ENCODE measurements around the gene LYVE1.

Gene LYVE1

DNA sequence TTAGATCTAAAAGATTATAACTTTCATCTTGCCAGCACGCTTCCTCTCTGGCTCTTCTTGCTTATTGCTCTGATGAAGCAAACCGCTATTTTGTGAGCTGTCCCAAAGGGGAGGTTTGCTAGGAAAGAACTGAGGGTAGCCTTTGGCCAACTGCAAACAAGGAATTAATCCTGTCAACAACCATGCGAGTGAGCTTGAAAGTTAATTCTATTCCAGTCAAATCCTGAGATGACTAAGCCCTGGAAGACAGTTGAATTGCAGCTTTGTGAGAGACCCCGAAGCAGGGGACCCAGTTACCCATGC lies 17.2 kb downstream of the LYVE1 start:
- H3K4me2 ChIP-seq (ENCODE audit: low read length), result no peak overlapping the region
- no peak overlapping the region for H2BK120ac ChIP-seq (ENCODE audit: low read depth, low read length)
- no peak overlapping the region for H3K18ac ChIP-seq (ENCODE audit: low read length)
- no peak overlapping the region for H3K56ac ChIP-seq (ENCODE audit: low read length)
- no peak overlapping the region for H3K27ac ChIP-seq (ENCODE audit: low read depth, low read length)
- H3K27me3 ChIP-seq (ENCODE audit: insufficient read depth, low read length, poor library complexity), result no peaks in the 10 kb centered on the region
- H3K4me1 ChIP-seq (ENCODE audit: control insufficient read depth, low read depth, low read length), result no peaks in the 10 kb centered on the region
- no peaks in the 10 kb centered on the region for H3K79me1 ChIP-seq (ENCODE audit: low read length)
- H3K23ac ChIP-seq (ENCODE audit: low read length), result no peak overlapping the region
- H3K4me3 ChIP-seq (ENCODE audit: low read length), result no peak overlapping the region
- H2BK15ac ChIP-seq (replicated peaks; ENCODE audit: low read depth), result no peak overlapping the region
- no peaks in the 10 kb centered on the region for H3K36me3 ChIP-seq (ENCODE audit: control insufficient read depth, insufficient read depth, low read length)
- H2AK5ac ChIP-seq (ENCODE audit: low read length), result no peak overlapping the region
- H2BK5ac ChIP-seq (ENCODE audit: low read length), result no peak overlapping the region
- H4K5ac ChIP-seq (ENCODE audit: low read length), result no peak overlapping the region
- H4K8ac ChIP-seq (ENCODE audit: low read depth, low read length), result no peak overlapping the region
- no CpG with 5 or more reads among the region's 4 CpGs for WGBS (ENCODE audit: extremely low coverage, insufficient coverage, low lambda C conversion rate)
- H3K79me2 ChIP-seq (ENCODE audit: control insufficient read depth, insufficient read depth, low read length), result no peaks in the 10 kb centered on the region
- DNase-seq, result no peak
- no peak overlapping the region for H3K4ac ChIP-seq (ENCODE audit: low read depth, low read length)
- no peak overlapping the region for H3K9ac ChIP-seq (ENCODE audit: low read length)

DNA sequence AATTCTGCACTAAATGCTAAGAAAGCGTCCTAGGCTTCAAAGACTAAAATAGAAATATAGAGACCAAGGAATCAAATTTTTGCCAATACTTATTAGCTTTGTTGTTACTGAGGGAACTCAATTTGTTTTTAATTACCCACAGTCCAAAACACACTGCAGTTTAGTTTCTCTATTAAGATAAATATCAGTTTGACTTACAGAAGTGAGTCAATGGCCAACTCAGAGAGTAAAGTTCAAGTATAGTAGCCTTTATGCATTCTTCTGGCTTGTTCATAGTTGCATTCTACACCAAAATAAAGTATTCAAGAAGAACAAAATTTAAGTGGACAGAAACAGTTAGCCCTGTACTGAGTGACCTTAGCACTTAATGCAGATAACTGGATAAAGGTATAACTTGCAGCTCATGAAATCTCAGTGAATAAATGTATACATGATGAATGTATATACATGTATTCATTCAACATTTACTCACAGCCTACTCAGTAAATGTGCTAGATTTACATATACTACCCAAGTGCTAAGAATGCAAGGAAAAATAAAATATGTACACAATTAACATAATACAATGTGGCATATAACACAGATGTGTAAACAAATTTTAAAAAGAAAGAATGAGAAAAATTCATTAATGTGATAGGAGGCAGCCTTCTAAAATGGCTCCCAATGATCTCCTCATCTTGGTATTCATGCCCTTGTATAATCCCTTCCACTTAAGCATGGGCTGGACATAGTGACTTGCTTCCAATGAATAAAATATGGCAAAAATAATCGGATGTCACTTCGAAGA lies 17.8 kb downstream of the LYVE1 start:
- Histone ChIP-seq H3K79me2 (ENCODE audit: control insufficient read depth, insufficient read depth, low read length) (no peaks in the 10 kb centered on the region), H3K79me1 (ENCODE audit: low read length) (no peaks in the 10 kb centered on the region), H3K56ac (ENCODE audit: low read length) (no peak overlapping the region), H4K5ac (ENCODE audit: low read length) (no peak overlapping the region), H3K9ac (ENCODE audit: low read length) (no peak overlapping the region), H2BK120ac (ENCODE audit: low read depth, low read length) (no peak overlapping the region), H2AK5ac (ENCODE audit: low read length) (no peak overlapping the region), H3K4me3 (ENCODE audit: low read length) (no peak overlapping the region), H3K27me3 (ENCODE audit: insufficient read depth, low read length, poor library complexity) (no peaks in the 10 kb centered on the region), H3K36me3 (ENCODE audit: control insufficient read depth, insufficient read depth, low read length) (no peaks in the 10 kb centered on the region), H3K4me2 (ENCODE audit: low read length) (no peak overlapping the region), H2BK15ac (replicated peaks; ENCODE audit: low read depth) (no peak overlapping the region), H2BK5ac (ENCODE audit: low read length) (no peak overlapping the region), H3K4me1 (ENCODE audit: control insufficient read depth, low read depth, low read length) (no peaks in the 10 kb centered on the region), H3K23ac (ENCODE audit: low read length) (no peak overlapping the region), H3K18ac (ENCODE audit: low read length) (no peak overlapping the region), H4K8ac (ENCODE audit: low read depth, low read length) (no peak overlapping the region), H3K4ac (ENCODE audit: low read depth, low read length) (no peak overlapping the region), H3K27ac (ENCODE audit: low read depth, low read length) (no peak overlapping the region)
- WGBS (ENCODE audit: extremely low coverage, insufficient coverage, low lambda C conversion rate), result no CpG with 5 or more reads among the region's 3 CpGs
- DNase-seq, result no peak

DNA sequence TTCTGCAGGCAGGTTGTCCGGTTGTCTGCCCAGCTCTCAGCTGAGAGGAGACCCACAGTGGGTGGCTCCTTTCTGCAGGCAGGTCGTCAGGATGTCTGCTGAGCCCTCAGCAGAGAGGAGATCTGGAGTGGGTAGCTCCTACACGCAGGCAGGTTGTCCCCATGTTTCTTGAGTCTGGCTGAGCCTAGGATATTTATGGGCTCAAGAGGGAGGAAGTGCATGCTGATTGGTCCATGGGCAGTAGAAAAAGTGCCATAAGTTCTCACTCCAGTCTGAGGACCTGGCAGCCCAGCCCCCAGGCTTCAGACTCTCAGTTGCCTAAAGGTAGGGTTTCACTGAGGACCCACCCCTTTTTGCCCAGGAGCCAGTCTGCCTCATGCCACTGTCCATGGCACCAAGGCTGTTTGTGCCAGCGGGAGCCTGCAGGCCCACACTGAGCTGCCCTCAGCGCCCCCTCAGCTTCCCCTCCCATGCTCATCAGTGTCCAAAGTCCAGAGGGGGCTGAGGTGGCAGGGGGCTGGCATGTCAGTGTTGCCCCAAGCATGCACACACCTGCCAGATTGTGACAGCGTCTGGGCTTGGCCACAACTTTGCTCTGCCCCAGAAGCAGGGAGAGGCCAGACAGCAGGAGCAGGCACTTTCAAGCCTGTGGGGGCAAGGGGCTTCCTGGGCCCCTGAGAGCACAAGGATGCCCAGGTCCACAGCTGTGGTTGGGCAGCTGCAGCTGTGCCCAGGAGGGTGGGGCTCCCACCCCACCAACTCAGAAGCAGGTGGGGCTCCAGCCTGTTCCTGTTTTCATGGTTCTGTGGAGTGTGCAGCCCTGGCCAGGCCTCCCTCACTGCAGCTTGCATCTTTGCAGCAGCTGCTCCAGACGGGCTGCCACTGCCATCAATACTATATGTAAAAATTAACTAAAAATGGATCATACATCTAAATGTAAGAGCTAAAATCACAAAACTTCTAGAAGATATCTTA lies 23.7 kb downstream of the LYVE1 start:
- no CpG with 5 or more reads among the region's 7 CpGs for WGBS (ENCODE audit: extremely low coverage, insufficient coverage, low lambda C conversion rate)
- H3K4me3 ChIP-seq (ENCODE audit: low read length), result no peak overlapping the region
- no peak for DNase-seq

DNA sequence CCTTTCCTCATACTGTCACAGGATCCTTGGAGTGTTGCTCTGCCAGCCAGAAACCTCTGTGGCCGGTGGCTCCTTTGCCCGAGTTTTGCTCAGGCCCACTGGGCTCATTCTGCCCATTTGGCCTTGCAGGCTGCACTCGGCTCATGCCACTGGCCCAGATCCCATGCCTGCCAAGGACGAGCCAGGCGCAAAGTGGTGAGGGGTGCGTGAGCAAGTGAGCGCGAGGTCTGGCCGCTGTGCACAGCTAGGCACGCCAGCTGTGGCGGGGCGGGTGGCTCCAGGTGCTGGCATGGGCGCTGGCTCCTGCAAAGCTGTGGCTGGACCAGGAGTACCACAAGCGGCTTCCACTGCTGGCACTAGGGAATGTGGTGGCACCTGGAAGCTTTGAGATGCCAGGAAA lies 24.7 kb downstream of the LYVE1 start:
- no peak overlapping the region for H3K23ac ChIP-seq (ENCODE audit: low read length)
- no peak for DNase-seq
- no peak overlapping the region for H3K27ac ChIP-seq (ENCODE audit: low read depth, low read length)
- no peak overlapping the region for H3K56ac ChIP-seq (ENCODE audit: low read length)
- no peak overlapping the region for H3K4me3 ChIP-seq (ENCODE audit: low read length)
- no peak overlapping the region for H2AK5ac ChIP-seq (ENCODE audit: low read length)
- H4K5ac ChIP-seq (ENCODE audit: low read length), result no peak overlapping the region
- no peak overlapping the region for H4K8ac ChIP-seq (ENCODE audit: low read depth, low read length)
- no peak overlapping the region for H2BK120ac ChIP-seq (ENCODE audit: low read depth, low read length)
- no peaks in the 10 kb centered on the region for H3K79me1 ChIP-seq (ENCODE audit: low read length)
- no peak overlapping the region for H2BK15ac ChIP-seq (replicated peaks; ENCODE audit: low read depth)
- no peak overlapping the region for H2BK5ac ChIP-seq (ENCODE audit: low read length)
- H3K27me3 ChIP-seq (ENCODE audit: insufficient read depth, low read length, poor library complexity), result no peaks in the 10 kb centered on the region
- H3K18ac ChIP-seq (ENCODE audit: low read length), result no peak overlapping the region
- no peaks in the 10 kb centered on the region for H3K4me1 ChIP-seq (ENCODE audit: control insufficient read depth, low read depth, low read length)
- no peak overlapping the region for H3K9ac ChIP-seq (ENCODE audit: low read length)
- WGBS (ENCODE audit: extremely low coverage, insufficient coverage, low lambda C conversion rate), result no CpG with 5 or more reads among the region's 14 CpGs
- H3K36me3 ChIP-seq (ENCODE audit: control insufficient read depth, insufficient read depth, low read length), result no peaks in the 10 kb centered on the region
- no peak overlapping the region for H3K4me2 ChIP-seq (ENCODE audit: low read length)
- H3K4ac ChIP-seq (ENCODE audit: low read depth, low read length), result no peak overlapping the region
- H3K79me2 ChIP-seq (ENCODE audit: control insufficient read depth, insufficient read depth, low read length), result no peaks in the 10 kb centered on the region

More for the DNA sequence above, 23.7 kb downstream of the LYVE1 start:
- Histone ChIP-seq H3K36me3 (ENCODE audit: control insufficient read depth, insufficient read depth, low read length) (no peaks in the 10 kb centered on the region), H3K23ac (ENCODE audit: low read length) (no peak overlapping the region), H4K8ac (ENCODE audit: low read depth, low read length) (no peak overlapping the region), H3K27ac (ENCODE audit: low read depth, low read length) (no peak overlapping the region), H3K4ac (ENCODE audit: low read depth, low read length) (no peak overlapping the region), H4K5ac (ENCODE audit: low read length) (no peak overlapping the region), H2BK120ac (ENCODE audit: low read depth, low read length) (no peak overlapping the region), H3K56ac (ENCODE audit: low read length) (no peak overlapping the region), H2AK5ac (ENCODE audit: low read length) (no peak overlapping the region), H3K18ac (ENCODE audit: low read length) (no peak overlapping the region), H3K79me2 (ENCODE audit: control insufficient read depth, insufficient read depth, low read length) (no peaks in the 10 kb centered on the region), H3K4me2 (ENCODE audit: low read length) (no peak overlapping the region), H3K79me1 (ENCODE audit: low read length) (no peaks in the 10 kb centered on the region), H3K27me3 (ENCODE audit: insufficient read depth, low read length, poor library complexity) (no peaks in the 10 kb centered on the region), H2BK15ac (replicated peaks; ENCODE audit: low read depth) (no peak overlapping the region), H3K9ac (ENCODE audit: low read length) (no peak overlapping the region), H2BK5ac (ENCODE audit: low read length) (no peak overlapping the region), H3K4me1 (ENCODE audit: control insufficient read depth, low read depth, low read length) (no peaks in the 10 kb centered on the region)

DNA sequence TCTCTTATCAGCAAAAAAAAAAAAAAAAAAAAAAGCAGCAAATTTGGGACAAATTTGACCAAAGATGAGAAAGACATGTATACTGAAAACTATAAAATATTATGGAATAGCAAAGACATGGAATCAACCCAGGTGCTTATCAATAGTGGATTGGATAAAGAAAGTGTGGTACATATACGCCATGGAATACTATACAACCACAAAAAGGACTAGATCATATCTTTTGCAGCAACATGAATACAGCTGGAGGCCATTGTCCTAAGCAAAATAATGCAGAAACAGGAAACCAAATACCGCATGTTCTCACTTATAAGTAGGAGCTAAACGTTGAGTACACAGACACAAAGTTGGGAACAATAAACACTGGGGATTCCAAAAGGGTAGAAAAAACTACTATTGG lies 25.7 kb downstream of the LYVE1 start:
- Histone ChIP-seq H3K4me3 (ENCODE audit: low read length) (no peak overlapping the region), H3K79me1 (ENCODE audit: low read length) (peaks cover 1% of the 10 kb centered on the region), H2BK15ac (replicated peaks; ENCODE audit: low read depth) (no peak overlapping the region), H3K9ac (ENCODE audit: low read length) (no peak overlapping the region), H3K4ac (ENCODE audit: low read depth, low read length) (no peak overlapping the region), H3K18ac (ENCODE audit: low read length) (no peak overlapping the region), H2AK5ac (ENCODE audit: low read length) (no peak overlapping the region), H2BK5ac (ENCODE audit: low read length) (no peak overlapping the region), H3K23ac (ENCODE audit: low read length) (no peak overlapping the region), H3K4me1 (ENCODE audit: control insufficient read depth, low read depth, low read length) (no peaks in the 10 kb centered on the region), H3K4me2 (ENCODE audit: low read length) (no peak overlapping the region), H3K56ac (ENCODE audit: low read length) (no peak overlapping the region), H3K36me3 (ENCODE audit: control insufficient read depth, insufficient read depth, low read length) (no peaks in the 10 kb centered on the region), H3K27ac (ENCODE audit: low read depth, low read length) (no peak overlapping the region), H3K79me2 (ENCODE audit: control insufficient read depth, insufficient read depth, low read length) (no peaks in the 10 kb centered on the region), H4K5ac (ENCODE audit: low read length) (no peak overlapping the region), H3K27me3 (ENCODE audit: insufficient read depth, low read length, poor library complexity) (no peaks in the 10 kb centered on the region), H4K8ac (ENCODE audit: low read depth, low read length) (no peak overlapping the region), H2BK120ac (ENCODE audit: low read depth, low read length) (no peak overlapping the region)
- no CpG with 5 or more reads among the region's 3 CpGs for WGBS (ENCODE audit: extremely low coverage, insufficient coverage, low lambda C conversion rate)
- DNase-seq, result no peak
